Measurements from ENCODE around the gene BMPR1A.

GRCh38 chr10:86815035-86815617, 58.7 kb downstream of the BMPR1A start:
- TF ChIP-seq ZNF660 (CRISPR knock-in tag; IDR thresholded peaks at IDR 0.05; ENCODE audit: borderline replicate concordance, low read depth) (no peak), TOE1 (CRISPR knock-in tag; IDR thresholded peaks at IDR 0.05) (no peak), POLR2A (IDR thresholded peaks at IDR 0.05; ENCODE audit: insufficient read depth in 1 of 2, low read depth in 2 of 2, low read length in 2 of 2) (no peak), MTF2 (CRISPR knock-in tag; IDR thresholded peaks at IDR 0.05; ENCODE audit: borderline replicate concordance) (no peak), YY1 (IDR thresholded peaks at IDR 0.05; ENCODE audit: insufficient read depth, insufficient replicate concordance, low read depth, low read length) (no peak)

Data from HepG2 (cell line).